Activated CD8-positive, alpha-beta memory T cell treated with anti-CD3 and anti-CD28 coated beads, Interleukin-2, amount 50 U/mL, for 4 hours (primary cell): ENCODE results near the gene TOMT.
"Not testable (repeated sequence)": the region's sequence is repeated elsewhere in the genome, so short reads cannot be mapped to it uniquely, and the experiment has no call there.

Experiments used
- DNase-seq: peaks from one replicate; pipeline ENCODE4 v3.0.0-alpha.2; 2020

The TOMT gene

GRCh38 chr11:72129381-72129780, 23.7 kb downstream of the TOMT start:
- DNase-seq, result no peak

GRCh38 chr11:72132646-72133045, 26.9 kb downstream of the TOMT start:
- DNase-seq, result no peak

GRCh38 chr11:72135473-72135872, 29.7 kb downstream of the TOMT start, which contains the start of gene FOLR3:
Gene FOLR3, plus strand, starts transcription at chr11:72135725. Its CDS starts 228 bp downstream, at chr11:72135953.
- not testable (repeated sequence) for DNase-seq

- DNase-seq, result no peak
Measured at GRCh38 chr11:72135891-72136683, 30.4 kb downstream of the TOMT start.

- DNase-seq, result no peak
Measured at GRCh38 chr11:72136684-72137262, 31.0 kb downstream of the TOMT start.

GRCh38 chr11:72138821-72139390, 33.2 kb downstream of the TOMT start:
- no peak for DNase-seq

GRCh38 chr11:72139500-72139899, 33.8 kb downstream of the TOMT start:
- no peak for DNase-seq

- no peak for DNase-seq
Measured at GRCh38 chr11:72140661-72141060, 34.9 kb downstream of the TOMT start.

- no peak for DNase-seq
Measured at GRCh38 chr11:72141066-72141465, 35.3 kb downstream of the TOMT start.

- not testable (repeated sequence) for DNase-seq
Measured at GRCh38 chr11:72142086-72142485, 36.4 kb downstream of the TOMT start.

GRCh38 chr11:72142543-72142942, 36.8 kb downstream of the TOMT start:
- not testable (repeated sequence) for DNase-seq

- no peak for DNase-seq
Measured at GRCh38 chr11:72144807-72145565, 39.3 kb downstream of the TOMT start.

- no peak for DNase-seq
Measured at GRCh38 chr11:72146625-72147024, 40.9 kb downstream of the TOMT start.

- DNase-seq, result no peak
Measured at GRCh38 chr11:72150882-72151281, 45.2 kb downstream of the TOMT start.

GRCh38 chr11:72153874-72154273, 48.1 kb downstream of the TOMT start:
- not testable (repeated sequence) for DNase-seq

GRCh38 chr11:72154816-72155215, 49.1 kb downstream of the TOMT start:
- DNase-seq, result no peak

GRCh38 chr11:72155751-72156150, 50.0 kb downstream of the TOMT start:
- no peak for DNase-seq

GRCh38 chr11:72157131-72157530, 51.4 kb downstream of the TOMT start:
- DNase-seq, result no peak
